Fibroblast of lung (primary cell): ENCODE results near the gene ALDH1A1. TPM values are rescaled to one million over a fixed set of nuclear protein-coding genes. Genes with fewer than 3 reads are reported as not detected.

ENCODE experiments used
- DNase-seq, 2 donors: peaks; one replicate each; pipeline versions ENCODE4 v3.0.0 to v3.0.0-alpha.2; 2010; ENCODE audit warnings: low read depth in 2 of 2
- H2AFZ ChIP-seq: 2 replicates; pipeline ENCODE4 v1.5.1; 2012; ENCODE audit warnings: low read length, control low read depth, inconsistent platforms
- H3K27ac ChIP-seq: 2 replicates; pipeline ENCODE4 v1.5.1; 2011; ENCODE audit warnings: low read length, control low read depth; ENCODE audit not compliant: insufficient read depth
- H3K27me3 ChIP-seq: 2 replicates; pipeline ENCODE4 v1.5.1; 2011; ENCODE audit warnings: mild to moderate bottlenecking, low read length; ENCODE audit not compliant: control insufficient read depth, insufficient read depth
- H3K36me3 ChIP-seq: 2 replicates; pipeline ENCODE4 v1.5.1; 2011; ENCODE audit warnings: low read length; ENCODE audit not compliant: control insufficient read depth, insufficient read depth
- H3K4me1 ChIP-seq: 2 replicates; pipeline ENCODE4 v1.5.1; 2011; ENCODE audit warnings: low read length; ENCODE audit not compliant: control insufficient read depth, insufficient read depth; ENCODE audit errors: extremely low read depth
- H3K4me2 ChIP-seq: 2 replicates; pipeline ENCODE4 v1.5.1; 2011; ENCODE audit warnings: low read length, control low read depth; ENCODE audit not compliant: insufficient read depth; ENCODE audit errors: extremely low read depth
- H3K4me3 ChIP-seq, 4 experiments: fragments of 200-600 bp in 1 of 4; sonication (generic) in 1 of 4; replicated peaks in 1 of 4; 2 replicates each; pipeline ENCODE4 v1.5.1; 2011 to 2016; ENCODE audit warnings: low read length in 4 of 4, low read depth in 3 of 4, mild to moderate bottlenecking in 3 of 4, control low read depth in 2 of 4, inconsistent platforms in 1 of 4, mixed read lengths in 1 of 4; ENCODE audit not compliant: insufficient read depth in 1 of 4; ENCODE audit errors: control extremely low read depth in 1 of 4
- H3K79me2 ChIP-seq: 2 replicates; pipeline ENCODE4 v1.5.1; 2012; ENCODE audit warnings: mild to moderate bottlenecking, low read length, inconsistent platforms; ENCODE audit not compliant: control insufficient read depth, insufficient read depth
- H3K9ac ChIP-seq: 2 replicates; pipeline ENCODE4 v1.5.1; 2011; ENCODE audit warnings: mild to moderate bottlenecking, low read length, control low read depth; ENCODE audit not compliant: insufficient read depth
- H3K9me3 ChIP-seq: 2 replicates; pipeline ENCODE4 v1.5.1; 2012; ENCODE audit warnings: low read depth, low read length; ENCODE audit not compliant: control insufficient read depth, insufficient read depth
- H4K20me1 ChIP-seq: 2 replicates; pipeline ENCODE4 v1.5.1; 2011; ENCODE audit warnings: low read length; ENCODE audit not compliant: control insufficient read depth, insufficient read depth; ENCODE audit errors: extremely low read depth
- EZH2 ChIP-seq: IDR thresholded peaks from 2 replicates; pipeline ENCODE4 v1.5.1; 2012; ENCODE audit warnings: low read length, control low read depth, mild to moderate bottlenecking; ENCODE audit errors: missing control alignments
- polyA plus RNA-seq, 2 donors: library from polyadenylated mRNA; depleted of rRNA in 1 of 2; stranded (reverse) in 1 of 2; unstranded in 1 of 2; fragments of >200 nt; gene quantifications; 2 replicates each; pipeline ENCODE4 v1.2.1, GENCODE V29; 2011 to 2012; ENCODE audit warnings: missing spikeins in 1 of 2
- total RNA-seq: library from RNA; depleted of rRNA; stranded (reverse); fragments of >200 nt; gene quantifications from 2 replicates; pipeline ENCODE4 v1.2.1, GENCODE V29; 2014
- TF ChIP-seq, protein P1 (sequence below), 2 donors: IDR thresholded peaks in 1 of 2; conservative IDR thresholded peaks in 1 of 2; 1 replicate in 1 of 2; 2 replicates in 1 of 2; pipeline ENCODE4 v1.5.1; 2011 to 2012; ENCODE audit warnings: low read length in 2 of 2, control low read depth in 1 of 2, inconsistent platforms in 1 of 2, low read depth in 1 of 2, mild to moderate bottlenecking in 1 of 2

ALDH1A1 gene
- total and polyA plus RNA-seq, 2 donors (not counting 1 experiment from before 2014, with no cell fraction given), result 7.4 to 46.1 TPM

DNA sequence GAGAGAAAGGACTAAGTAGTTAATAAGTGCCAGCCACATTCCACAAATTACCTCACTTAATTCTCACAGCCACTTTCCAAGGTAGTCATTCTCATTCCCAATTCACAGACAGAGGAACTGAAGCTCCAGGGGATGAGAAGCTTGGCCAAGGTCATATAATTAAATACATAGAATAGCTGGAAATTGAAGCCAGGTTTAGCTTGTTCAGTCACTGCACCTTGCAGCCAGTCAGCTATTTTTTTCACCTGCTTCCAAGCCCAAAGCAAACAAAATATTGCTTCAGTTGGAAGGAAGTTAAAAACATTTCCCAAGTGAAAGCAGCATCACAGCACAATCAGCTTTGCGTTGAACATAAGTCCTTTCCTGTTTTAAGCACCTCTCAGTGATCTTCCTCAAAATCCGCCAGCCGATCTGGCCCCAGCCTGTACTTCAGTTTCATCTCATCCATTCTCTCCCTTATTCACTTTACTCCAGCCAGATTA lies 4.8 kb downstream of the ALDH1A1 start:
- Histone ChIP-seq H3K9ac (no peak overlapping the region), H3K27ac (no peak overlapping the region), H4K20me1 (no peaks in the 10 kb centered on the region), H3K36me3 (no peaks in the 10 kb centered on the region), H3K4me2 (no peak overlapping the region), H3K4me1 (no peaks in the 10 kb centered on the region), H3K79me2 (no peaks in the 10 kb centered on the region), H3K4me3 (no peak overlapping the region), H3K9me3 (no peaks in the 10 kb centered on the region), H2AFZ (no peak overlapping the region), H3K27me3 (no peaks in the 10 kb centered on the region)
- TF ChIP-seq, protein P1, sequence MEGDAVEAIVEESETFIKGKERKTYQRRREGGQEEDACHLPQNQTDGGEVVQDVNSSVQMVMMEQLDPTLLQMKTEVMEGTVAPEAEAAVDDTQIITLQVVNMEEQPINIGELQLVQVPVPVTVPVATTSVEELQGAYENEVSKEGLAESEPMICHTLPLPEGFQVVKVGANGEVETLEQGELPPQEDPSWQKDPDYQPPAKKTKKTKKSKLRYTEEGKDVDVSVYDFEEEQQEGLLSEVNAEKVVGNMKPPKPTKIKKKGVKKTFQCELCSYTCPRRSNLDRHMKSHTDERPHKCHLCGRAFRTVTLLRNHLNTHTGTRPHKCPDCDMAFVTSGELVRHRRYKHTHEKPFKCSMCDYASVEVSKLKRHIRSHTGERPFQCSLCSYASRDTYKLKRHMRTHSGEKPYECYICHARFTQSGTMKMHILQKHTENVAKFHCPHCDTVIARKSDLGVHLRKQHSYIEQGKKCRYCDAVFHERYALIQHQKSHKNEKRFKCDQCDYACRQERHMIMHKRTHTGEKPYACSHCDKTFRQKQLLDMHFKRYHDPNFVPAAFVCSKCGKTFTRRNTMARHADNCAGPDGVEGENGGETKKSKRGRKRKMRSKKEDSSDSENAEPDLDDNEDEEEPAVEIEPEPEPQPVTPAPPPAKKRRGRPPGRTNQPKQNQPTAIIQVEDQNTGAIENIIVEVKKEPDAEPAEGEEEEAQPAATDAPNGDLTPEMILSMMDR (conservative IDR thresholded peaks at IDR 0.05 in 1 of 2, IDR thresholded peaks at IDR 0.05 in 1 of 2; ENCODE audit: low read depth in 1 of 2, low read length in 2 of 2), result no peak
- TF ChIP-seq EZH2, result no peak
- no peak for DNase-seq

GRCh38 chr9:72946821-72947220 lies 6.0 kb downstream of the ALDH1A1 start:
- no peaks in the 10 kb centered on the region for H3K4me1 ChIP-seq
- no peak overlapping the region for H3K4me3 ChIP-seq
- DNase-seq, result no peak
- no peak overlapping the region for H3K4me2 ChIP-seq
- H3K27ac ChIP-seq, result no peak overlapping the region
- H3K9me3 ChIP-seq, result no peaks in the 10 kb centered on the region
- no peaks in the 10 kb centered on the region for H3K36me3 ChIP-seq
- H3K79me2 ChIP-seq, result no peaks in the 10 kb centered on the region
- no peaks in the 10 kb centered on the region for H3K27me3 ChIP-seq
- no peak overlapping the region for H3K9ac ChIP-seq
- H2AFZ ChIP-seq, result no peak overlapping the region
- TF ChIP-seq EZH2, result no peak
- TF ChIP-seq, protein P1 (conservative IDR thresholded peaks at IDR 0.05 in 1 of 2, IDR thresholded peaks at IDR 0.05 in 1 of 2; ENCODE audit: low read depth in 1 of 2, low read length in 2 of 2), result no peak
- H4K20me1 ChIP-seq, result no peaks in the 10 kb centered on the region

DNA sequence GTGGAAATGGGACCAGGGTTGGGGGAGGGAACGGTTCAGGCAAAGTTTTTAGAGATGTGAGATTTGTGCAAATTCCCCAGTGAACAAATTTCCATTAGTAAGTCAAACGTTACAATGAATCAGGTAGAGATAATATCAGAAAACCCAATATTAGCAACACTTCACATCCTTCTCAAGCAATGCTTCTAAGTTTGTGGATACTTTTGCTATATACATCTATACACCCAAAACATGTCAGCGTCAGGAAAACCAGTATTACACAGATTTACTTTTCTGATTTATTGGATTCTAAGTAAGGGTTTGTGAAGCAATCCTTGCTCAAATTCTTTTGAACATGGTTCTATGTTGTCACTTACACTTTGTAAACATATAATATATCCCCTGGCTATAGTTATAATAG lies 6.5 kb downstream of the ALDH1A1 start:
- no peak for TF ChIP-seq EZH2
- TF ChIP-seq, protein P1 (conservative IDR thresholded peaks at IDR 0.05 in 1 of 2, IDR thresholded peaks at IDR 0.05 in 1 of 2; ENCODE audit: low read depth in 1 of 2, low read length in 2 of 2), result no peak
- H4K20me1 ChIP-seq, result no peaks in the 10 kb centered on the region
- H3K27me3 ChIP-seq, result no peaks in the 10 kb centered on the region
- no peaks in the 10 kb centered on the region for H3K79me2 ChIP-seq
- H3K4me2 ChIP-seq, result no peak overlapping the region
- H3K9ac ChIP-seq, result no peak overlapping the region
- H3K27ac ChIP-seq, result no peak overlapping the region
- H3K4me3 ChIP-seq, result no peak overlapping the region
- no peak overlapping the region for H2AFZ ChIP-seq
- no peak for DNase-seq
- no peaks in the 10 kb centered on the region for H3K4me1 ChIP-seq
- no peaks in the 10 kb centered on the region for H3K9me3 ChIP-seq
- no peaks in the 10 kb centered on the region for H3K36me3 ChIP-seq
